Endodermal cell (in vitro differentiated cells): ENCODE measurements around the gene FYN. TPM values are rescaled to one million over a fixed set of nuclear protein-coding genes. Genes with fewer than 3 reads are reported as not detected.

ENCODE experiments used
- DNase-seq: peaks from one replicate; pipeline ENCODE4 v3.0.0-alpha.2; 2017
- H3K27ac ChIP-seq: 2 replicates; pipeline ENCODE4 v1.5.1; 2013; ENCODE audit warnings: mild to moderate bottlenecking, low read depth, low read length, moderate library complexity
- H3K27me3 ChIP-seq: 2 replicates; pipeline ENCODE4 v1.6.1; 2013; ENCODE audit warnings: mild to moderate bottlenecking, low read length, moderate library complexity; ENCODE audit not compliant: insufficient read depth, control insufficient read depth, poor library complexity, severe bottlenecking
- H3K36me3 ChIP-seq: 2 replicates; pipeline ENCODE4 v1.7.0; 2013; ENCODE audit warnings: mild to moderate bottlenecking, low read length, moderate library complexity; ENCODE audit not compliant: control insufficient read depth, insufficient read depth
- H3K4me1 ChIP-seq: one replicate; pipeline ENCODE4 v1.7.0; 2013; ENCODE audit warnings: low read length; ENCODE audit not compliant: control insufficient read depth, insufficient read depth
- H3K4me3 ChIP-seq: 2 replicates; pipeline ENCODE4 v1.5.1; 2013; ENCODE audit warnings: mild to moderate bottlenecking, low read length, moderate library complexity
- H3K9ac ChIP-seq: 2 replicates; pipeline ENCODE4 v1.6.1; 2013; ENCODE audit warnings: mild to moderate bottlenecking, low read length, moderate library complexity; ENCODE audit not compliant: poor library complexity, severe bottlenecking; ENCODE audit errors: extremely low read depth
- H3K9me3 ChIP-seq: 2 replicates; pipeline ENCODE4 v1.6.1; 2013; ENCODE audit warnings: mild to moderate bottlenecking, low read length, moderate library complexity; ENCODE audit not compliant: control insufficient read depth
- H3K27ac Mint-ChIP-seq: 2 replicates; pipeline ENCODE4 v1.8.0; 2020; ENCODE audit warnings: mixed read lengths
- H3K27me3 Mint-ChIP-seq: 2 replicates; pipeline ENCODE4 v1.8.0; 2021; ENCODE audit warnings: mild to moderate bottlenecking, mixed read lengths; ENCODE audit not compliant: insufficient read depth
- H3K36me3 Mint-ChIP-seq: 2 replicates; pipeline ENCODE4 v1.8.0; 2020; ENCODE audit warnings: low read depth, mixed read lengths
- H3K4me1 Mint-ChIP-seq: 2 replicates; pipeline ENCODE4 v1.8.0; 2020; ENCODE audit warnings: mixed read lengths
- H3K4me3 Mint-ChIP-seq: 2 replicates; pipeline ENCODE4 v1.8.0; 2020; ENCODE audit warnings: mild to moderate bottlenecking, moderate library complexity, mixed read lengths
- H3K9me3 Mint-ChIP-seq: 2 replicates; pipeline ENCODE4 v1.8.0; 2020; ENCODE audit warnings: mild to moderate bottlenecking, mixed read lengths
- CTCF ChIP-seq: fragments of 200-600 bp; sonication (generic); conservative IDR thresholded peaks from 2 replicates; pipeline ENCODE4 v1.5.0; 2021; ENCODE audit warnings: antibody characterized with exemption, mild to moderate bottlenecking
- WGBS, 2 experiments: methylation state at CpG; one replicate each; pipeline versions ENCODE4 v1.1.5 to v1.1.7; 2013; ENCODE audit warnings: missing lambda C conversion rate in 2 of 2, mixed read lengths in 1 of 2; ENCODE audit not compliant: insufficient coverage in 1 of 2, insufficient read length in 1 of 2; 5-methylcytosine and 5-hydroxymethylcytosine counted together
- total RNA-seq, 2 donors: library from RNA; stranded (reverse); fragmentation: NEBNext Ultra II Directional in 1 of 2; extraction: Animal tissue kit (Norgen Biotek cat#: 25700) in 1 of 2; gene quantifications; 2 replicates in 1 of 2; 3 replicates in 1 of 2; pipeline ENCODE4 v1.2.1, GENCODE V29; 2021

The FYN gene
- total RNA-seq, 2 donors from 2014 or later = 70.0 to 96.4 TPM

- no peak overlapping the region for H3K9ac ChIP-seq
- no peak for DNase-seq
- H3K36me3 ChIP-seq = peaks cover 19% of the 10 kb centered on the region
- no peak overlapping the region for H3K27ac ChIP-seq
- 91 to 94% methylated on average over 2 of the region's 2 CpGs for WGBS, 2 experiments
- H3K27me3 Mint-ChIP-seq = no peaks in the 10 kb centered on the region
- H3K4me3 ChIP-seq = no peak overlapping the region
- H3K36me3 Mint-ChIP-seq = peaks cover 21% of the 10 kb centered on the region
- H3K4me1 ChIP-seq = no peaks in the 10 kb centered on the region
- TF ChIP-seq CTCF = no peak
- no peak overlapping the region for H3K27ac Mint-ChIP-seq
- H3K9me3 Mint-ChIP-seq = no peaks in the 10 kb centered on the region
- H3K27me3 ChIP-seq = no peaks in the 10 kb centered on the region
- no peak overlapping the region for H3K4me3 Mint-ChIP-seq
- no peaks in the 10 kb centered on the region for H3K9me3 ChIP-seq
- H3K4me1 Mint-ChIP-seq = peaks cover 18% of the 10 kb centered on the region
These were observed 160.0 kb downstream of the FYN start for GRCh38 chr6:111713236-111713635.

GRCh38 chr6:111711984-111712752 is 161.1 kb downstream of the FYN start:
- Mint-ChIP-seq H3K27me3 (no peaks in the 10 kb centered on the region), H3K36me3 (peaks cover 21% of the 10 kb centered on the region), H3K9me3 (no peaks in the 10 kb centered on the region), H3K27ac (no peak overlapping the region), H3K4me3 (no peak overlapping the region), H3K4me1 (peaks cover 28% of the 10 kb centered on the region)
- Histone ChIP-seq H3K27me3 (no peaks in the 10 kb centered on the region), H3K27ac (peak overlapping the region; percentile 91), H3K9me3 (no peaks in the 10 kb centered on the region), H3K4me1 (no peaks in the 10 kb centered on the region), H3K36me3 (peaks cover 13% of the 10 kb centered on the region), H3K9ac (no peak overlapping the region), H3K4me3 (no peak overlapping the region)
- TF ChIP-seq CTCF = no peak
- whole genome bisulfite sequencing, 2 experiments = 80 to 84% methylated on average over 9 to 13 of the region's 13 CpGs
- DNase-seq = no peak

- peaks cover 34% of the 10 kb centered on the region for H3K4me1 Mint-ChIP-seq
These were observed 161.8 kb downstream of the FYN start for GRCh38 chr6:111711476-111711875.

More at GRCh38 chr6:111711476-111711875, 161.8 kb downstream of the FYN start:
- 83 to 89% methylated on average over 3 to 5 of the region's 7 CpGs for WGBS, 2 experiments
- Histone ChIP-seq H3K4me3 (no peak overlapping the region), H3K27ac (peak overlapping the region; percentile 91), H3K9ac (no peak overlapping the region), H3K9me3 (no peaks in the 10 kb centered on the region), H3K4me1 (no peaks in the 10 kb centered on the region), H3K36me3 (peaks cover 13% of the 10 kb centered on the region), H3K27me3 (no peaks in the 10 kb centered on the region)
- Mint-ChIP-seq H3K27ac (no peak overlapping the region), H3K36me3 (peaks cover 21% of the 10 kb centered on the region), H3K9me3 (no peaks in the 10 kb centered on the region), H3K4me3 (no peak overlapping the region), H3K27me3 (no peaks in the 10 kb centered on the region)
- no peak for TF ChIP-seq CTCF
- peak; percentile 59 for DNase-seq
